NCI-H510A (cell line): Measurements from ENCODE around the gene UNC5C.

ENCODE experiments used
- DNase-seq: peaks from one replicate; lab custom pipeline; 2025; lab: John Stamatoyannopoulos, UW

The UNC5C gene

GRCh38 chr4:95216636-95217035, 332.1 kb downstream of the UNC5C start:
- DNase-seq = no peak

- no peak for DNase-seq
These were observed 332.7 kb downstream of the UNC5C start for GRCh38 chr4:95215991-95216605.

GRCh38 chr4:95215043-95215442, 333.7 kb downstream of the UNC5C start:
- no peak for DNase-seq

GRCh38 chr4:95214408-95214807, 334.4 kb downstream of the UNC5C start:
- DNase-seq = no peak

GRCh38 chr4:95213366-95213765, 335.4 kb downstream of the UNC5C start:
- DNase-seq = no peak

- DNase-seq = no peak
These were observed 336.1 kb downstream of the UNC5C start for GRCh38 chr4:95212692-95213091.

- no peak for DNase-seq
These were observed 338.8 kb downstream of the UNC5C start for GRCh38 chr4:95209927-95210326.

GRCh38 chr4:95204873-95205272, 343.9 kb downstream of the UNC5C start:
- DNase-seq = no peak

GRCh38 chr4:95204267-95204844, 344.4 kb downstream of the UNC5C start:
- no peak for DNase-seq

- no peak for DNase-seq
These were observed 349.8 kb downstream of the UNC5C start for GRCh38 chr4:95198961-95199360.

- no peak for DNase-seq
These were observed 351.4 kb downstream of the UNC5C start for GRCh38 chr4:95197353-95197752.

GRCh38 chr4:95193391-95194224, 355.2 kb downstream of the UNC5C start:
- DNase-seq = no peak

GRCh38 chr4:95191537-95191936, 357.2 kb downstream of the UNC5C start:
- DNase-seq = no peak

GRCh38 chr4:95190751-95191436, 357.9 kb downstream of the UNC5C start:
- DNase-seq = no peak

GRCh38 chr4:95188701-95189370, 359.9 kb downstream of the UNC5C start:
- no peak for DNase-seq

- DNase-seq = no peak
These were observed 362.1 kb downstream of the UNC5C start for GRCh38 chr4:95186666-95187065.

GRCh38 chr4:95183656-95184408, 364.9 kb downstream of the UNC5C start:
- no peak for DNase-seq

GRCh38 chr4:95181996-95182306, 366.8 kb downstream of the UNC5C start:
- DNase-seq = no peak

GRCh38 chr4:95181243-95181995, 367.4 kb downstream of the UNC5C start:
- no peak for DNase-seq

GRCh38 chr4:95180531-95181242, 368.1 kb downstream of the UNC5C start:
- DNase-seq = no peak
